Stromal cell of bone marrow (primary cell): ENCODE measurements around the gene ZNF169.
"Not testable (repeated sequence)": the region's sequence is repeated elsewhere in the genome, so short reads cannot be mapped to it uniquely, and the experiment has no call there.

Experiments
- DNase-seq: peaks from one replicate; pipeline ENCODE4 v3.0.0-alpha.2; 2012; ENCODE audit warnings: low read depth

Gene ZNF169

DNA sequence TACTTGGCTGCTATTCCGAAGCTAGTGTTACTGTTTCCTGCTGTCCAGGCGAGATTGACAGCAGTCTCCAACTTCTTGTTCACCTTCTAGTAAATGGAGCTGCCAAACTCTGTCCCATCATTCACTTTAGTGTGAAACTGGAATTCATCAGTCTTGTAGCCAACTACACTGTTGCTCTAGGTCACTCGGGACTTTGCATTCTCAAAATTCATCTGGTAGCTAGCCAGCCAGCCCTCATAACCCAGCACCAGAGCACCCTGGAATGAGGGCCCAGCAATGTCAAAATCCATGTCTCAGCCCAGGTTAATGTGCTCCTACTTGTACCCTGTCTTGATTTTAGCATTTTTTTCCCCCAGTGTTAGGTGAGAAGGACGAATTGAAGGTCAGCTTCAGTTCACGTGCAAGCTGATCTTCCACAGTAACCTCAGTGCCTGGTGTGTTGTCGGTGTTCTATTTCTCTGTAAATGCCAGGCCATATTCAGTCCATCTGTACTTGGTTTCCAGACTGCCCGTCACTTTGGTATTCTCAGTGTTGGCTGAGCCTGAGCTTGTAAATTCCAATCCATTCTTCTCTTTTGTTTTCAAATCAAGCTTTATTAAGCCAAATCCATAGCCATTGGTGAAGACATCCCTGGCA is 28.9 kb downstream of the ZNF169 start:
- DNase-seq: no peak

DNA sequence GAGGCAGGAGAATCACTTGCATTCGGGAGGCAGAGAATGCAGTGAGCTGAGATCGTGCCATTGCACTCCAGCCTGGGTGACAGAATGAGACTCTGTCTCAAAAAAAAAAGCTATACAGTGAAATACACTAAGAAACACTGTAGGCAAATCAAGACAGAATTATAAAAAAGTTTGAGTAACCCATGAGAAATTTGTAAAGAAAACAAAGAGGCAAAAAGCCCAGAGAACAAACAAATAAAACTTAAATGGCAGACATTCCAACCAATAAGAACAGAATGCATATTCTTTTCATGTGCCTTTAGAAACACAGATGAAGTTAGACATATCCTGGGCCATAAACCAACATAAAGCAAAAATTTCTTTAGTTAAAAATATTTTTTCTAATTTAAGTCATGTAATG is 30.6 kb downstream of the ZNF169 start:
- peak; percentile 12 for DNase-seq

DNA sequence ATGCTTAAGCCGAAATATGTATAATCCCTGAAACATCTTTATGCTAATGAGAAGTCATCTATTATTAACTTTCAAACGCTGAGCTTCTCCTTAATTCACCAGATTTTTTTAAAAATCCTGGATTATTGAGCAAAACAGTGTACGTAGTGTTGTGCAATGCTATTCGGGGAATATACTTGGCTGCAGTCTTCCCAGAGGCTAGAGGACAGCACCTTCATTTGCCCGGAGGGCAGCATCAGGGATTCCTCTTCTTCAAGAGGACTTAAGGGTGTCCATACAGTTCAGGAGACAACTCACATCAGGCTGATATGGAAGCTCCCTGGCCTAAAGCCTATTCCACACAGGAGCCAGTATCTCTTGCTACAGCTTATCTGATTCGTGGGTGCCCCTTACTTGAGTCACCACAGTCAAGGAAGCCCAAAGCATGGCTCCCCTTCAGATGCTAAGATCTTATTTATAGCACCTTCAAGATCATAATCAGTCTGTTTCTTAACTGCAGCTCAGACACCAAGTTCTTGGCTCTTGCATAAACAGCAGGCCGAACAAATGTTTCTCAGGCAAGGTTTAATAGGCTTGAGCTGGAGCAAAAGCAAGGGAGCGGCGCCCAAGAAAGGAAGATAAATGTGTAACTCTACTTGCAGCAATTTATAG is 40.0 kb downstream of the ZNF169 start:
- DNase-seq: no peak

DNA sequence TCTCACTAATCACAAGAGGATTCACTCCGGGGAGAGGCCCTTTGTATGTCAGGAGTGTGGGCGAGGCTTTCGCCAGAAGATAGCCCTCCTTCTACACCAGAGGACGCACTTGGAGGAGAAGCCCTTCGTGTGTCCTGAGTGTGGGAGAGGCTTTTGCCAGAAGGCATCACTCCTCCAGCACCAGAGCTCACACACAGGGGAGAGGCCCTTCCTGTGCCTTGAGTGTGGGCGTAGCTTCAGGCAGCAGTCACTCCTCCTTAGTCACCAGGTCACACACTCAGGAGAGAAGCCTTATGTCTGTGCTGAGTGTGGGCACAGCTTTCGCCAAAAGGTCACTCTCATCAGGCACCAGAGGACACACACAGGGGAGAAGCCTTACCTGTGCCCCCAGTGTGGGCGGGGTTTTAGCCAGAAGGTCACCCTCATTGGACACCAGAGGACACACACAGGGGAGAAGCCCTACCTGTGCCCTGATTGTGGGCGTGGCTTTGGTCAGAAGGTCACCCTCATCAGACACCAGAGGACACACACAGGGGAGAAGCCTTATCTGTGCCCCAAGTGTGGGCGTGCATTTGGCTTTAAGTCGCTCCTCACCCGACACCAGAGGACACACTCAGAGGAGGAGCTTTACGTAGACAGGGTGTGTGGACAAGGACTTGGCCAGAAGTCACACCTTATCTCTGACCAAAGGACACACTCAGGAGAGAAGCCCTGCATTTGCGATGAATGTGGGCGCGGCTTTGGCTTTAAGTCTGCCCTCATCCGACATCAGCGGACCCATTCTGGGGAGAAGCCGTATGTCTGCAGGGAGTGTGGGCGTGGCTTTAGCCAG is 41.6 kb downstream of the ZNF169 start:
- DNase-seq: no peak

DNA sequence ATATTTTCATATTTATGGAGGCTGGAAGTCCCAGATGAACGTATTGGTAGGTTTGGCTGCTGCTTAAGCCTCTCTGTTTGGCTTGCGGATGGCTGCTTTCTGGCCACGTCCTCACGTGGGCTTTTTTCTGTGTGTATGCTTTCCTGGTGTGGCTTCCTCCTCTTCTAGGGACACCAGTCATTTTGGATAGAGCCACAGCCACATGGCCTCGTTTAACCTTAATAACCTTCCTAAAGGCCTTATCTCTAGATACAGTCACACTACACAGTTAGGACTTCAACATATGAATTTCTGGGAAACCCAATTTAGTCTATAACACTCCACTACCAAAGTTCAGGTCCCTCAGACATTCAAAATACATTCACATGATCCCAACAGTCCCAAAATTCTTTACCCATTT is 42.5 kb downstream of the ZNF169 start:
- DNase-seq: no peak

DNA sequence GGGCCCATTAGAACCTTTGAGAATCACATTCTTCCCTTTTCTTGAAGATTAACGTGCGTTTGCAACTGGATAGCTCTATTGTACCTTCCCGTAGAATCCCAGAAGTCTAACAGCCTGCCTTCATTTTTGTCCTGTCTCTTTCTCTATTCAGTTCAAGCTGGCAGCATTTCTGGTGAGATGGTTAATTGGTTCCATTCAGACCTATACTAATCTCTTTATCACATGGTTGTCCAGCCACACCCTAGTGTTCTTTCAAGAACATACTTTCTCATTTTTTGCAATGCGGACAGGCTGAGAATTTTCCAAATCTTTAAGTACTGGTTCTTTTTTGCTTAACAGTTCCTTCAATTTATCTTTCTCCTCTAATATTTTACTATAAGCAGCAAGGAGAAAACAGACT is 43.3 kb downstream of the ZNF169 start:
- DNase-seq: no peak

DNA sequence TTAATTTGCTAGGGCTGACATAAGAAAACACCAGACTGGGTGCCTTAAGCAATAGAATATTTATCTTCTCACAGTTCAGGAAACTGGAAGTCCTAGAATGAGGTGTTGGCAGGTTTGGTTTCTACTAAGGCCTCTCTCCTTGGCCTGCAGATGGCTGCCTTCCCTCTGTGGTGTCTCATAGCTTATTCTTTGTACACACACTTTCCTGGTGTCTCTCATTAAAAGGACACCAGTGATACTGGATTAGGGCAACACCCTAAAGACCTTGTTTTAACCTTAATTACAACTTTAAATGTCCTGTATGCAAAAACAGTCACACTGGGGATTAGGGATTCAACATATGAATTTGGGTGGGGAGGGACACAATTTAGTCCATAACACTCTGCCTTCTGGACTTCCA is 44.2 kb downstream of the ZNF169 start:
- no peak for DNase-seq

DNA sequence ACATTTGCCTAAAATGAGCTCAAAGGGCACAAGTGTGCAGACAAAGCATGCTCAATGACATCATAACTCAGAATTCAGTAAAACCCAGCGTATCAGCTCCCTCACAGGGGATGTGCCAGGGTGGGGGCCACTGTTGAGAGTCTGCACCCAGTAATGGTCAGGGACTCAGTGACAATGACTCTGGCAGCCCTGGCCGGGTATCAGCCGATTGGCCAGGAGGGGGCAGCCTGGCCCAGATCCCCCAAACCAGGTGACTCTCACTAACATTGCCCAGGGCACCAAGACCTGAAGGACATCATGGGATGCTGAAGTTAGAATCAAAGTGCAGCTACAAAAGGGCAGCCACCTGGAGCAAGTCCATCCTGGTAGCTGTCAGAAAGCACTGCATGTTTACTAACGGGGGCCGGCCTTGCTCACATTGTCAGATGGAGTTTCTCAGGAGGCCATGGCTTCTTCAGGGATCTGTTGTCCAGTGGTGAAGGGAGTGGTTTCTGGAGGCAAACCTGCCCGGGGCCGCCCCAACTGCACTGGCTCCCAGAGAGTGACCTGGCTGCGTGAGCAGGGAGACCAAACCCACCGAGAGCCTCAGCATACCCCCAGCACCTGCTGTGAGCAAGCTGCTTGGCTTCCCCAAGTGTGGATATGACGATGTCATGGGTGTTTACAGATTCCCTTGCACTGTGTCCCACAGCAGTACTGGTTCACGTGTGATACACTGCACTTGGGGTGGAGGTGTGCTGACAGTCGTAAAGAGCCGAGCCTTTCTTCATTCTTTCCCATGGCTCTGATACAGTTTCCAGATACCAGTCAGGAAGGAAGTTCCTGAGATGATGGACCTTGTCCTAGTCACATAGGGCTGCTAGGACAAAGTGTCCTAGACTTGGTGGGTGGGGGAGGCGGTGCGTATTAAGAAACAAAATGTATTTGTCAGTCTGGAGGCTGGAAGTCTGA is 56.2 kb downstream of the ZNF169 start:
- DNase-seq: not testable (repeated sequence)

DNA sequence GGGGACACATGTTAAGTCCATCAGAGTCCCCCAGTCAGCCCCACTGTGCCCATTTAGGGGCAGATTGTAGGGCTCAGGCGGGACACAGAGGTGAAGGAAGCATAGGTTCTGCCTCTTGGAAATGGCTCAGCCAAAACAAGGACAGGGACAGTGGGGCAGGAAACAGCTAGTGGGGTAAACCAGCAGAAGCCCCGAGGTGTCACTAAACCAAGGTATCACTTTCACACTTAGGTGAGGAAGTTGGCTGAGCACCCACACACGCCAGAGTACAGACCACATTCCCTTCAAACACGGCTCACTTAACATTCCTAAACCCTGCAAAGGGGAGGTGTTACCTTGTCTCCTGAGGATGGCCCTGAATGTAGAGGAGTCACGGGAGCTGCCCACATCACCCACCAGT is 57.1 kb downstream of the ZNF169 start:
- not testable (repeated sequence) for DNase-seq

DNA sequence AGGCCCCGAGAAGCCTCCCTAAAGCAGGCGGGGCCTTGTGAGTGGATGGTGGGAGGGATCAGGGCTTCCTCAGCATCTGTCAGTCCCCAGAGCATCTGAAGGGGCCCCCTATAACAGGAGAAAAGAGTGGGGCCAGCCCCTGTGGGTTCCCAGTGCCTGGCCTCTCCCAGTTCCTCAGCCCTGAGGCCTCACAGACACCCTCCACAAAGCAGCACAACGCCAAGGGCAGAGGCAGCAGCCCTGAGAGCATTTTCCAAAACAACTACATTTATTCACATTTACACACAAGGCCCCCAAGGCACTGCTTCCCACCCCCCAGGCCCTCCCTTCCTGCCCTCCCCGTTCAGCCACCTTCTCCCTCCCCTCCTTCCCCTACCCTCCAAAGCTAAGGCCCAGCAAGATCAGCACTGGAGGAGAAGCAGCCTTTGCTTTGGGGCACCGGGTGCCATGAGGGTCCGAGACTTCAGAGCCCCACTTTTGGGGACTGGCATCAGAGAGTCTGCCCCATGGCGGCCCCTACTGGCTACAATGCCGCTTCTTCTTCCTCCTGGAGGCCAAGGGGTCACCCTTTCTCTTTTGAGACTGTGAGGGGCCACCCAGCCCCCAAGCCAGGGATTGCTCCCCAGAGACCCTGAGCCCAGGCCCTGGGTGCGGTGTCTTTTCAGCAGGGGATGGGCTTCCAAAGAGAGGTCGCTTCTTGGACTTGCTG is 59.0 kb downstream of the ZNF169 start:
- not testable (repeated sequence) for DNase-seq

DNA sequence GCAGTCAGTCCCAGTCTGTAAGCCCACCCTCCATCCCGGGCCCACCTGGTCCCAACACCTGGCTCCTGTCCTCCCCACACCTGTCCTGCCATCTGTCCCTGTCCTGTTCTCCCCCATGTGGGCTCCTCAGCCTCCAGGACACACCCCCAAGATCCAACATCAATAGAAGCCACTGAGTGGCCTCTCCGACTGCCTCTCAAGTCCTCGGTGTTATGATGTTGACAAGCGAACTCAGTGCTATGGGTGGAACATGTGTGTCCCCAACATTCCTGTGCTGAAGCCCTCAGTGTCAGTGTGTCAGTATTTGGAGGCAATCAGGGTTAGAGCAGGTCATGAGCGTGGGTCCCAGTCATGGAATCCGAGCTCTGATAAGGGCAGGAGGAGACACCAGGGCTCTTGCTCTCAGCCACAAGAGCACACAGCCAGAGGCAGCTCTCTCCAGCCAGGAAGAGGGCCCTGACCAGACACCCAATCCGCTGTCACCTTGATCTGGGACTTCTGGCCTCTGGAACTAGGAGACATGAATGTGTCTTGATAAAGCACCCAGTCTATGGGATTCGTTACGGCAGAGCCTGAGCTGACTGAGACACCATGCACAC is 63.3 kb downstream of the ZNF169 start:
- DNase-seq: not testable (repeated sequence)

DNA sequence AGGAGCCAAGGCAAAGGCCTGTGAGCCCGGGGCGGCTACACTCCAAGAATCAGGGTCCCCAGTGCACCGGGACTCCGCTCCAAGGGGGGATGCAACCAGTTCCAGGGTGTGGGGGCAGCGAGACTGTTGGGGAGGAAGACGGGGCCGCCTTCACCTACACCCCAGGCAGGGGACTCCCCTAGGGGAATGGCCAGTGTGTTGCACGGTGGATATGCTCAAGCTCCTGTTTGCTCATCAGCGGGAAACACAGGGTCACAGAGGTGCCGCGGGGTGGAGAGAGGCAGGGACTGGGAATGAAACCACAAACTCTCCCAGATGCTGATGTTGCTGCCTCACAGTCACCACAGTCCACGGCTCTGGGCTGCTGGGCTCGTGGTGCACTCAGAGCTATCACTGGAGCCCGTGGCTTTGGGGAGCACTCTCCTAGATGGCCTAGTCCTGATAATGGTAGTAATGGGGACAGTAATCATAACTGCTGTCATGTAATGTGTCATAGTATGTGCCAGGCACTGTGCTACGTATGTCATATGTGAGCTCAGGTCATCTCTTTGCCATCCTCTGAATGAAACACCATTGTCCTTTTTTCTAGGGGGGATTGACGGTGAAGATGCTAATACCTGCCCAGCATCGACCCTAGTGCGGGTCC is 64.2 kb downstream of the ZNF169 start:
- not testable (repeated sequence) for DNase-seq

DNA sequence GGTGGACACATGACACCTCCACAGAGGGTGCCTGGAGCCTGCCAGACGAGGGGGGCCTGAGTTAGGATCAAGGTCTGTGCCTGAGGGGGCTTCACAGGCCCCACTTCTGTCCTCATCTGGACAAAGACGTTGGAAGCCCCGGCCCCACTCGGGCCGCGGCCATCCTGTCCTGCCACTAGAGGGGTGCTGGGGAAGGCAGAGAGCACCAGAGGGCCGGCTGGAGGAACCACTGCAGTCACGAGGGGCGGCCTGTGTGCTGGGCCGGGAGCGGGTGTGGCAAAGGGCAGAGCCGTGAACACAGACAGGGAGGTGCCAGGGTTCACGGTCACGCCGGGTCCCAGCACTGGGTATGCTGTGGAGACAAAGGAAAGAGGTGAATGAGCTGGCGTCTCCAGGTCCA is 66.5 kb downstream of the ZNF169 start:
- DNase-seq: not testable (repeated sequence)

DNA sequence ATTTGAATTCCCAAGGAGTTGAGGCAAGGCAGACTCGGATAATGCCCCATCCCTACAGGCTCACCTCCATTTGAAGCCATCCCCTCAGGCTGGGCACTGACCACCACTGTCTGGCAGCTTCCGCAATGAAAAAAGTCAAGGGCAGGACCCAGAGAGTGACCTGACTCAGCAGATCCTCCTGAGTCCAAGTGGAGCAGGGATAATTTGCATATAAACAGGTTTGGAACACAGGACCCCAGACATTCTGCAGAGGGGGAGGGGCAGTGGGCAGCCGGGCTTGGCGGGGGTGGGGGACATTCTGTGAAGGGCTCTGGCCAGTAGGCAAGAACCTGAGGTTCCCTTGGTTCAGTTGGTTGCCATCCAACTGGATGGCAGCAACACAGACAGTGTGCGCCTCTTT is 69.4 kb downstream of the ZNF169 start, which contains the start of gene NUTM2F:
Gene NUTM2F, minus strand, starts transcription at position 101 of the 400 bp plus-strand sequence. Its CDS starts 21 bp downstream, at position 80.
- not testable (repeated sequence) for DNase-seq

DNA sequence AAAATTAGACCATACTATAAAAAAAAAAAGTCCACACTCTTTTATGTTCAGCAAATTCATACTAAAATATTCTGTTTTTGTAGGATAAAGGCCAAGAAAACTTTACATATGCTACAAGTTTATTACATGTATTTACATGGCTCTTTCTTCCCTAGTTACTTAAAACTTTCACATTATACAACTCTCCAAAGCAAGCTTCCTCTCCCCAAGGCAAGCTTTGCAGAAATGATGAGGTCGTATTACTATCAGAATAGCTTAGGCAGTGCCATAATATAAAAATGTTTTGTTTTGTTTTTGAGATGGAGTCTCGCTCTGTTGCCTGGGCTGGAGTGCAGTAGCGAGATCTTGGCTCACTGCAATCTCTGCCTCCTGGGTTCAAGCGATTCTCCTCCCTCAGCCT is 77.3 kb downstream of the ZNF169 start:
- DNase-seq: not testable (repeated sequence)

DNA sequence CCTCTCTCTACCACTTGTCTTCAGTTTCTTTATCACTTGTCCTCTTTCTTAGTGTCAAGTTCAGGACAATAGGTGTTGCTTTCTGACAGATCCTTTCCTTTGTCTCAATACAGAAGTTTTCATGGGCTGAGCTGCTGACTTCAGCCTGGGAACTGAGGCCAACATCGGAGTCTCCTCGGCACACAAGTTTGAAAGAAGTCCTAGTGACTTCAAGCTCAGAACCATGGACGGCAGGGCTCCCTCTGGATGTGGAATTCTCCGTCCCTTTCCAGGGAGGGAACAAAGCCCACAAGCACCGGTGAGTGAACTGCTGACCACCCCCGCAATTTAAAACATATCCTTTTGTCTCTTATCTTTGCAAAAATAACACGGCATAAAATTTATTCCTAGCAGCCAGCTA is 79.6 kb downstream of the ZNF169 start:
- not testable (repeated sequence) for DNase-seq

DNA sequence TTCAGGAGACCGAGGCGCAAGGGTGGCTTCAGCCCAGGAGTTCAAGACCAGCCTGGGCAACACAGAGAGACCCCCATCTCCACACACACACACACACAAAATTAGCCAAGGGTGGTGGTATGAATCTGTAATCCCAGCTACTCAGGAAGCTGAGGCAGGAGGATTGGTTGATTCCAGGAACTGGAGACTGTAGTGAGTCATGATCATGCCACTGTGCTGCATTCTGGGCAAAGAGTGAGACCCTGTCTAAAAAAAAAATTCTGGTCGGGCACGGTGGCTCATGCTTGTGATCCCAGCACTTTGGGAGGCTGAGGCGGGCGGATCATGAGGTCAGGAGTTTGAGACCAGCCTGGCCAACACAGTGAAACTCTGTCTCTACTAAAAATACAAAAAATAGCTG is 80.6 kb downstream of the ZNF169 start:
- DNase-seq: not testable (repeated sequence)

DNA sequence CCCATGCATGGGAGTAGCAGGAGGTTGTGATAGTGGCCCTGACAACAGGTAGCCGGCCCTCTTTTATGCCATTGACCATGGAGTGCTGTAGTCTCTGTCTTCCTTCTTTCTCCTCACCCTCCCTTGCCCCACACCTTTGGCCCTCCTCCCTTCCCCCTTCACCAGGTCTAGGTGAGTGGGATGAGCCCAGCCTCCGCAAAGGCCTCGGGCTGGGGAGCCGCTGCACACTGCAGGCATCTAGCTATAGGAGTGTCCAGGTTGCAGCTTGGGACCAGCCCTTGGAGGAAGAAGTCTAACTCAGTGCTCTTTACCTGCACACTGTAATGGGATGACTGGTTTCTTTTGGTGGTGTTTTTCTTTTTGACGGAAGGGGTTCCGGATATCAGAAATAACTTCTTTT is 81.7 kb downstream of the ZNF169 start:
- DNase-seq: not testable (repeated sequence)

DNA sequence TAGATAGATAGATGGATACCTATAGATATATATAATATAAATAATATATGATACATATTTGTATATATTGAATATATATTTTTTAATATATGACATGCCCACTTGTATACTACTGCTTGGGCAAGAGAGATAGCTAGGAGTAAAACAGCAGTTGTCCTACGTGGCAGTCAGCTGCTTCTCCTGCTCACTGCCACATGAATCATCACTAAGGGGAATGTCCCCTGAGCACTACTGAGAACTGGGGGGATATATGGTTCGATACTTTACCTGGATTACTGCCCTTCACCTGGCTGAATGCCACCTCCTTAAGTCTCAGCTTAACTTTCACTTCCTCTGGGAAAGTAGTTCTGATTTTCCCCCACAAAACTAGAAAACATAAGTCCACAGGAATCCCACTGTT is 82.6 kb downstream of the ZNF169 start:
- DNase-seq: not testable (repeated sequence)

DNA sequence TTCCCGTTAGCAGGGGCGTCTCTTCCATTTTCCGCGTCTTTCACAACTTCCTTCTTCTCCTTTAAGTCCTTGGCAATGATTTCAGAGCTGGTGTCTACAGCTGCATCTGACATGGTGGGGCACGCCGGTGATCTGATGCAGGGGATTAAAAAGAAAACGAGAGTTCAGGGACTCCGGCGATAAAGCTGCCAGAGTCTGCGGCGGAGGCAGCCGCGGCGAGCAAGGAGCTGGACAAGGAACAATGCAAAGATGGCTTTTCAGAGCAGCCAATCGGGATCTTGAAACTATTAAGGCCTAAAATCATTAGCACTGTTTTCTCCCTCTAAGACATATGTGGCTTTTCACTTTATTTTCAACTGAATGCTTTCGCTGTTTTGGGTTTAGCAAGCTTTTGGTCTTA is 88.4 kb downstream of the ZNF169 start:
- DNase-seq: not testable (repeated sequence)
